ENCODE results near the gene PEA15. TPM values are rescaled to one million over a fixed set of nuclear protein-coding genes. Genes with fewer than 3 reads are reported as not detected.

Gene PEA15
- total RNA-seq, 1 donor from 2014 or later, result 175 TPM

GRCh38 chr1:160194737-160195059 lies 10.5 kb upstream of the PEA15 start:
- Histone ChIP-seq H3K9me3 (no peaks in the 10 kb centered on the region), H3K27ac (no peak overlapping the region), H3K36me3 (no peaks in the 10 kb centered on the region), H3K4me3 (no peak overlapping the region), H3K4me1 (peaks cover 4% of the 10 kb centered on the region), H3K27me3 (no peaks in the 10 kb centered on the region)
- no peak for DNase-seq
- intact Hi-C loops (cut with DNase I), result loop anchor here (10.0 kb wide), 1 partner anchor 60 kb away; no protein-coding TSS in a partner anchor
- no peak for TF ChIP-seq CTCF (IDR thresholded peaks at IDR 0.05)
- ATAC-seq, result no peak

- intact Hi-C loops (cut with DNase I), result loop anchor here (10.0 kb wide), 1 partner anchor 59 kb away; no protein-coding TSS in a partner anchor
- Histone ChIP-seq H3K4me1 (peaks cover 4% of the 10 kb centered on the region), H3K4me3 (no peak overlapping the region), H3K27me3 (no peaks in the 10 kb centered on the region), H3K36me3 (no peaks in the 10 kb centered on the region), H3K9me3 (no peaks in the 10 kb centered on the region), H3K27ac (no peak overlapping the region)
- no peak for TF ChIP-seq CTCF (IDR thresholded peaks at IDR 0.05)
- ATAC-seq (no peak), DNase-seq (no peak)
These were observed 9.0 kb upstream of the PEA15 start for GRCh38 chr1:160196143-160196542.

DNA sequence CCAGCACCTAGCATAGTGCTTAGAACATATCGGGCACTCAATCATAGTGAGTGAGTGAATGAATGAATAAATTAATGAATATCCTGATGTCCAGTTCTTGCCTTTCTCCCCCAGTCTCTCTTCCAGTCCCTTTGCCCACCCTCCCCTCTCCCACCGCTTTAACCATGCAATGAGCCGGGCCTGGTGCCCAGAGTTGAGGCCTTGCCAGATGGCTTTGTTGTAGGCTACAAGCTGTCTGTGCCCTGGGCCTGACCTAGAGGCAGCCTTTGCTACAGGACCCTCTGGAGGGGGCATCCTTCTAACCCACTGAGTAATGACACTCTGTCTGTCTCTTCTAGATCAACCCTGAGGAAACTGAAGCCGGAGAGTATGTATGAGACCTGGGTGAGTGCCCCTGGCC lies 8.0 kb upstream of the PEA15 start:
- Histone ChIP-seq H3K27ac (no peak overlapping the region), H3K4me3 (no peak overlapping the region), H3K36me3 (no peaks in the 10 kb centered on the region), H3K4me1 (peaks cover 4% of the 10 kb centered on the region), H3K27me3 (no peaks in the 10 kb centered on the region), H3K9me3 (no peaks in the 10 kb centered on the region)
- no peak for ATAC-seq
- no peak for DNase-seq
- intact Hi-C loops (cut with DNase I), result loop anchor here (10.0 kb wide), 1 partner anchor 58 kb away; no protein-coding TSS in a partner anchor
- no peak for TF ChIP-seq CTCF (IDR thresholded peaks at IDR 0.05)

- Histone ChIP-seq H3K36me3 (no peaks in the 10 kb centered on the region), H3K27ac (no peak overlapping the region), H3K4me3 (no peak overlapping the region), H3K27me3 (no peaks in the 10 kb centered on the region), H3K9me3 (no peaks in the 10 kb centered on the region), H3K4me1 (peaks cover 10% of the 10 kb centered on the region)
- ATAC-seq, result no peak
- TF ChIP-seq CTCF (IDR thresholded peaks at IDR 0.05), result no peak
- no peak for DNase-seq
- intact Hi-C loops (cut with DNase I), result no loop called here
These were observed 4.4 kb upstream of the PEA15 start for GRCh38 chr1:160200786-160201185.

- H3K9me3 ChIP-seq, result no peaks in the 10 kb centered on the region
- H3K36me3 ChIP-seq, result peaks cover 10% of the 10 kb centered on the region
- no peaks in the 10 kb centered on the region for H3K27me3 ChIP-seq
- intact Hi-C loops (cut with DNase I), result no loop called here
- DNase-seq (no peak), ATAC-seq (peak; percentile 49)
- H3K4me1 ChIP-seq, result peaks cover 44% of the 10 kb centered on the region
- TF ChIP-seq CTCF (IDR thresholded peaks at IDR 0.05), result no peak
- H3K27ac ChIP-seq, result peak overlapping the region; percentile 93
- peak overlapping the region; percentile 93 for H3K4me3 ChIP-seq
These were observed 500 bp upstream of the PEA15 start for GRCh38 chr1:160204526-160205241.

GRCh38 chr1:160206036-160206389 lies 829 bp downstream of the PEA15 start:
- intact Hi-C loops (cut with DNase I), result no loop called here
- TF ChIP-seq CTCF (IDR thresholded peaks at IDR 0.05), result no peak
- Histone ChIP-seq H3K36me3 (peaks cover 21% of the 10 kb centered on the region), H3K27ac (peak overlapping the region; percentile 93), H3K4me3 (peak overlapping the region; percentile 93), H3K4me1 (peaks cover 55% of the 10 kb centered on the region), H3K27me3 (no peaks in the 10 kb centered on the region), H3K9me3 (no peaks in the 10 kb centered on the region)
- ATAC-seq (peak; percentile 57), DNase-seq (no peak)
